Measurements from ENCODE around the gene GID8. TPM values are rescaled to one million over a fixed set of nuclear protein-coding genes. Genes with fewer than 3 reads are reported as not detected.

Gene GID8
- total and polyA plus RNA-seq, 2 of the 13 experiments (the other 11 are each of a cell fraction or from before 2014, with no cell fraction given): 39.6 to 59.8 TPM

DNA sequence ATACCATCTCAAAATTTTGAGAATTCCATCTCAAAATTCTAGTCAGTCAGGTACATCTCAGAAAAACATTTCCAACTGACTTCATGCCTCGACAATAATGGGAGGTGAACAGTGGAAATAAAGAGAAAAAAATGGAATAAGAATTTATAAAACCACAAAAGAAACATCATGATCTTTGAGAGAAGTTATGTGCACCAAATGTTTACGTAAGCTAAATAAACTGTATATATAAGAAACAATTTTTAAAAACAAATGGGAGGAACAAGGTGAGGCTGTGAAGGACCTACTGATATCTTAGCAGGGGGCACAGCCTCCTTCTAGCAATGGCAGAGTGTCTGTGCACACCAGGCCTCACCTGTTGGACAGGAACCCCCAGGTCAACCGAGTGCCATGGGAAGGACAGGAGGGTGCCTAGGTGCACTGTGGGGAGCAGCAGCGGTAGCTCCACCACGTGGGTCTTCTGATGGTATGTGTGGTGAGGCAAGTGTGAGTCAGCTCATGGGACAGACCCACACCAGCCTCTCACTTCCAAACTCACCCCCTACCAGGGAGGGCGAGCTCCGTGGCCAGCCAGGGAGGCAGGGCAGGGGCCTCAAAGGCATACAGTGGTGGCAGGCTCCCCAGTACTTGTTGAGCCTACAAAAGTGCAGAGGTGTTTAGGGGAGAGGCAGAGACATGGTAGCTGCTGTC is 34.9 kb upstream of the GID8 start (continued):
- TF ChIP-seq MZF1 (CRISPR knock-in tag; IDR thresholded peaks at IDR 0.05; ENCODE audit: borderline replicate concordance) (no peak), ZNF75D (CRISPR knock-in tag; IDR thresholded peaks at IDR 0.05; ENCODE audit: borderline replicate concordance) (no peak), ZFP62 (CRISPR knock-in tag; IDR thresholded peaks at IDR 0.05) (no peak), ZNF333 (CRISPR knock-in tag; IDR thresholded peaks at IDR 0.05; ENCODE audit: borderline replicate concordance) (no peak), ZEB1 (IDR thresholded peaks at IDR 0.05; ENCODE audit: insufficient replicate concordance, low read depth) (no peak), TRIM24 (CRISPR knock-in tag; IDR thresholded peaks at IDR 0.05) (no peak), DR1 (CRISPR knock-in tag; IDR thresholded peaks at IDR 0.05) (no peak), ETV6 (CRISPR knock-in tag; conservative IDR thresholded peaks at IDR 0.05) (no peak)
- TF ChIP-seq, protein P1, sequence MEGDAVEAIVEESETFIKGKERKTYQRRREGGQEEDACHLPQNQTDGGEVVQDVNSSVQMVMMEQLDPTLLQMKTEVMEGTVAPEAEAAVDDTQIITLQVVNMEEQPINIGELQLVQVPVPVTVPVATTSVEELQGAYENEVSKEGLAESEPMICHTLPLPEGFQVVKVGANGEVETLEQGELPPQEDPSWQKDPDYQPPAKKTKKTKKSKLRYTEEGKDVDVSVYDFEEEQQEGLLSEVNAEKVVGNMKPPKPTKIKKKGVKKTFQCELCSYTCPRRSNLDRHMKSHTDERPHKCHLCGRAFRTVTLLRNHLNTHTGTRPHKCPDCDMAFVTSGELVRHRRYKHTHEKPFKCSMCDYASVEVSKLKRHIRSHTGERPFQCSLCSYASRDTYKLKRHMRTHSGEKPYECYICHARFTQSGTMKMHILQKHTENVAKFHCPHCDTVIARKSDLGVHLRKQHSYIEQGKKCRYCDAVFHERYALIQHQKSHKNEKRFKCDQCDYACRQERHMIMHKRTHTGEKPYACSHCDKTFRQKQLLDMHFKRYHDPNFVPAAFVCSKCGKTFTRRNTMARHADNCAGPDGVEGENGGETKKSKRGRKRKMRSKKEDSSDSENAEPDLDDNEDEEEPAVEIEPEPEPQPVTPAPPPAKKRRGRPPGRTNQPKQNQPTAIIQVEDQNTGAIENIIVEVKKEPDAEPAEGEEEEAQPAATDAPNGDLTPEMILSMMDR (CRISPR knock-in tag; IDR thresholded peaks at IDR 0.05): 0 out of 2 replicates have a peak, but pooled peaks have one; percentile 3

DNA sequence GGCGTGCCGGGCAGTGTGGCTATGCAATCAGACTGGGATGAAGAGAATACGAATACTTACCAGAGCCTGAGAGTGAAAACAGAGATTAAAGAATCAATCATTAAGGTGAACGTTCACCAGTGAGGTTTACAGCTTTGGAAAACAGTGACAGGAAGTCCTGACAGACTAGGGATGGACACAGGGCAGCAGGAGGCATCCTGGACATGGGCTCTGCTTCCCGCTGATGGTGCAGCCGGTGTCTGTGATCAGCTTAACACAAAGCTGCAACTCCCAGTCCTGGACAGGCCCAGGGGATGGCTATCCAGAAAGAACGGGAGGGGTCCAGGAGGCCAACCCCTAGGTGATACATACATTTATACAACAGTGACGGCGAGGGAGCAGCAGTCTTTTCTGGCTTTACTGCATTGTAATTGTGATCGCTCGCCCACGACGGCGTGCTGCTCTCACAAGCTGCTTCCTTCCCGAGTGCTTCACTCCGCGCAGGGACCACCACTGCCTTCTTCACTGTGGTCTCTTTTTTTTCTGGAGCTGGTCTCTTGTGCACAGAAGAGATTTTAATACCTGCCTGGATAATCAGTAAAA is 32.3 kb upstream of the GID8 start:
- in situ Hi-C loops (cut with HindIII; ENCODE audit: extremely low pct_ligation_motif_present, low pct_unique_long_range_greater_than_20kb) (no loop called here), intact Hi-C loops (cut with micrococcal nuclease; ENCODE audit: unreplicated experiment) (no loop called here)
- no peak for ATAC-seq
- no peaks in the 10 kb centered on the region for H3K9me3 ChIP-seq (ENCODE audit: low read length)
- H3K36me3 ChIP-seq (replicated peaks in 1 of 2; ENCODE audit: control insufficient read depth in 1 of 2, insufficient read depth in 2 of 2, low read length in 2 of 2): peaks cover 59 to 94% of the 10 kb centered on the region in 2 experiments
- no TSS peak for BruUV-seq (replicated peaks)
- peaks cover 32% of the 10 kb centered on the region for H4K20me1 ChIP-seq (ENCODE audit: insufficient read depth, low read length)
- no peak for DNase-seq (ENCODE audit: low spot score)
- H3K4me1 ChIP-seq (ENCODE audit: insufficient read depth, low read length): peaks cover 8% of the 10 kb centered on the region
- WGBS (ENCODE audit: low lambda C conversion rate): 93% methylated on average over 17 of the region's 17 CpGs
- ChIA-PET POLR2A (no interaction called here), CTCF (ENCODE audit: low intra/inter-chr PET ratio, low total read pairs) (no interaction called here)
- H3K9ac ChIP-seq (ENCODE audit: insufficient read depth, low read depth, low read length): no peak overlapping the region
- H3K4me2 ChIP-seq (ENCODE audit: low read depth, low read length): no peak overlapping the region
- no peak overlapping the region for H3K27ac ChIP-seq (ENCODE audit: extremely low read length, insufficient read depth, low read length)
- no peak overlapping the region for H2AFZ ChIP-seq (ENCODE audit: low read length)
- FAIRE-seq: no peak
- H3K4me3 ChIP-seq (replicated peaks in 1 of 3; ENCODE audit: insufficient read depth in 1 of 3, low read depth in 2 of 3, low read length in 3 of 3): no peak overlapping the region
- peaks cover 36% of the 10 kb centered on the region for H3K79me2 ChIP-seq (ENCODE audit: insufficient read depth, low read length)
- H3K27me3 ChIP-seq (ENCODE audit: control insufficient read depth in 1 of 2, insufficient read depth in 2 of 2, low read length in 2 of 2): no peaks in the 10 kb centered on the region
- TF ChIP-seq POLR2A (IDR thresholded peaks at IDR 0.05; ENCODE audit: insufficient read depth in 1 of 2, low read depth in 2 of 2, low read length in 2 of 2): 0 out of 4 replicates have a peak, but pooled peaks of 1 of the 2 experiments have one; percentile 29
- no peak for TF ChIP-seq ZFP37 (CRISPR knock-in tag; IDR thresholded peaks at IDR 0.05; ENCODE audit: borderline replicate concordance)
- 0 out of 2 replicates have a peak, but pooled peaks have one; percentile 11 for TF ChIP-seq ZNF556 (CRISPR knock-in tag; IDR thresholded peaks at IDR 0.05; ENCODE audit: borderline replicate concordance)
- no peak for TF ChIP-seq ZNF337 (CRISPR knock-in tag; IDR thresholded peaks at IDR 0.05; ENCODE audit: borderline replicate concordance, low read depth)
- TF ChIP-seq RBM22 (optimal IDR thresholded peaks at IDR 0.05; ENCODE audit: low read length): peak; percentile 43
- no peak for TF ChIP-seq ZNF777 (CRISPR knock-in tag; IDR thresholded peaks at IDR 0.05)
- TF ChIP-seq, protein P2, sequence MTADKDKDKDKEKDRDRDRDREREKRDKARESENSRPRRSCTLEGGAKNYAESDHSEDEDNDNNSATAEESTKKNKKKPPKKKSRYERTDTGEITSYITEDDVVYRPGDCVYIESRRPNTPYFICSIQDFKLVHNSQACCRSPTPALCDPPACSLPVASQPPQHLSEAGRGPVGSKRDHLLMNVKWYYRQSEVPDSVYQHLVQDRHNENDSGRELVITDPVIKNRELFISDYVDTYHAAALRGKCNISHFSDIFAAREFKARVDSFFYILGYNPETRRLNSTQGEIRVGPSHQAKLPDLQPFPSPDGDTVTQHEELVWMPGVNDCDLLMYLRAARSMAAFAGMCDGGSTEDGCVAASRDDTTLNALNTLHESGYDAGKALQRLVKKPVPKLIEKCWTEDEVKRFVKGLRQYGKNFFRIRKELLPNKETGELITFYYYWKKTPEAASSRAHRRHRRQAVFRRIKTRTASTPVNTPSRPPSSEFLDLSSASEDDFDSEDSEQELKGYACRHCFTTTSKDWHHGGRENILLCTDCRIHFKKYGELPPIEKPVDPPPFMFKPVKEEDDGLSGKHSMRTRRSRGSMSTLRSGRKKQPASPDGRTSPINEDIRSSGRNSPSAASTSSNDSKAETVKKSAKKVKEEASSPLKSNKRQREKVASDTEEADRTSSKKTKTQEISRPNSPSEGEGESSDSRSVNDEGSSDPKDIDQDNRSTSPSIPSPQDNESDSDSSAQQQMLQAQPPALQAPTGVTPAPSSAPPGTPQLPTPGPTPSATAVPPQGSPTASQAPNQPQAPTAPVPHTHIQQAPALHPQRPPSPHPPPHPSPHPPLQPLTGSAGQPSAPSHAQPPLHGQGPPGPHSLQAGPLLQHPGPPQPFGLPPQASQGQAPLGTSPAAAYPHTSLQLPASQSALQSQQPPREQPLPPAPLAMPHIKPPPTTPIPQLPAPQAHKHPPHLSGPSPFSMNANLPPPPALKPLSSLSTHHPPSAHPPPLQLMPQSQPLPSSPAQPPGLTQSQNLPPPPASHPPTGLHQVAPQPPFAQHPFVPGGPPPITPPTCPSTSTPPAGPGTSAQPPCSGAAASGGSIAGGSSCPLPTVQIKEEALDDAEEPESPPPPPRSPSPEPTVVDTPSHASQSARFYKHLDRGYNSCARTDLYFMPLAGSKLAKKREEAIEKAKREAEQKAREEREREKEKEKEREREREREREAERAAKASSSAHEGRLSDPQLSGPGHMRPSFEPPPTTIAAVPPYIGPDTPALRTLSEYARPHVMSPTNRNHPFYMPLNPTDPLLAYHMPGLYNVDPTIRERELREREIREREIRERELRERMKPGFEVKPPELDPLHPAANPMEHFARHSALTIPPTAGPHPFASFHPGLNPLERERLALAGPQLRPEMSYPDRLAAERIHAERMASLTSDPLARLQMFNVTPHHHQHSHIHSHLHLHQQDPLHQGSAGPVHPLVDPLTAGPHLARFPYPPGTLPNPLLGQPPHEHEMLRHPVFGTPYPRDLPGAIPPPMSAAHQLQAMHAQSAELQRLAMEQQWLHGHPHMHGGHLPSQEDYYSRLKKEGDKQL (CRISPR knock-in tag; IDR thresholded peaks at IDR 0.05; ENCODE audit: low read depth): no peak
